K562 (cell line): ENCODE results near the gene SHLD2. TPM values are rescaled to one million over a fixed set of nuclear protein-coding genes. Genes with fewer than 3 reads are reported as not detected.

ENCODE experiments used
- ATF1 ChIP-seq, 2 experiments: fragments of 450-650 bp in 1 of 2; IDR thresholded peaks; 2 replicates each; pipeline ENCODE4 v1.6.1; 2016; ENCODE audit warnings: missing compliant biosample characterization in 1 of 2, missing genetic modification characterization in 1 of 2
- ATF7 ChIP-seq: fragments of 450-650 bp; IDR thresholded peaks from 2 replicates; pipeline ENCODE4 v1.7.1; 2014; ENCODE audit warnings: mild to moderate bottlenecking, moderate library complexity
- BRF2 ChIP-seq: IDR thresholded peaks from 3 replicates; pipeline ENCODE4 v1.6.1; 2011; ENCODE audit warnings: borderline replicate concordance, mild to moderate bottlenecking; ENCODE audit not compliant: insufficient read length, insufficient read depth
- CBFB ChIP-seq: sonication (generic); formaldehyde crosslinking; IDR thresholded peaks from 2 replicates; pipeline ENCODE4 v1.4.0; 2020; ENCODE audit warnings: mild to moderate bottlenecking, missing genetic modification reagents
- CBX3 ChIP-seq, 2 experiments: IDR thresholded peaks; 1 replicate in 1 of 2; 2 replicates in 1 of 2; pipeline ENCODE4 v1.6.1; 2012; ENCODE audit warnings: inconsistent platforms in 2 of 2, low read length in 2 of 2, borderline replicate concordance in 1 of 2, control low read depth in 1 of 2
- CHAMP1 ChIP-seq: fragments of 450-650 bp; IDR thresholded peaks from 2 replicates; pipeline ENCODE4 v1.6.1; 2016; ENCODE audit warnings: mild to moderate bottlenecking
- CHD2 ChIP-seq: IDR thresholded peaks from 2 replicates; pipeline ENCODE4 v1.6.1; 2011; ENCODE audit warnings: low read depth, low read length
- E2F6 ChIP-seq, 2 experiments: IDR thresholded peaks; 2 replicates each; pipeline ENCODE4 v1.6.1; 2011; ENCODE audit warnings: borderline replicate concordance in 1 of 2, control low read depth in 1 of 2, low read depth in 1 of 2, low read length in 1 of 2, mild to moderate bottlenecking in 1 of 2, mixed read lengths in 1 of 2, moderate library complexity in 1 of 2; ENCODE audit not compliant: insufficient read depth in 1 of 2, insufficient read length in 1 of 2, poor library complexity in 1 of 2, severe bottlenecking in 1 of 2; ENCODE audit errors: extremely low read depth in 1 of 2
- HCFC1 ChIP-seq: IDR thresholded peaks from 2 replicates; pipeline ENCODE4 v1.6.1; 2012; ENCODE audit warnings: low read depth, low read length, improper control_type of control experiment
- KAT7 ChIP-seq: sonication (generic); formaldehyde crosslinking; IDR thresholded peaks from 2 replicates; pipeline ENCODE4 v1.8.0; 2022; ENCODE audit warnings: missing genetic modification reagents, mild to moderate bottlenecking, borderline replicate concordance
- KDM5B ChIP-seq: fragments of 200-600 bp; sonication (generic); IDR thresholded peaks from 2 replicates; pipeline ENCODE4 v1.6.1; 2012; ENCODE audit warnings: low read depth, mild to moderate bottlenecking, moderate library complexity, low read length, control low read depth, inconsistent platforms; ENCODE audit not compliant: insufficient replicate concordance
- MCM3 ChIP-seq: fragments of 450-650 bp; IDR thresholded peaks from 2 replicates; pipeline ENCODE4 v1.6.1; 2016
- PHF8 ChIP-seq: fragments of 200-600 bp; sonication (generic); IDR thresholded peaks from 2 replicates; pipeline ENCODE4 v1.6.1; 2012; ENCODE audit warnings: mixed run types, mild to moderate bottlenecking, inconsistent platforms, low read length, moderate library complexity, borderline replicate concordance
- POLR2H ChIP-seq: IDR thresholded peaks from 2 replicates; pipeline ENCODE4 v1.6.1; 2016; ENCODE audit warnings: missing genetic modification characterization, low read depth, mild to moderate bottlenecking, control low read depth, missing compliant biosample characterization, moderate library complexity
- RAD51 ChIP-seq: fragments of 450-650 bp; IDR thresholded peaks from 2 replicates; pipeline ENCODE4 v1.7.1; 2016; ENCODE audit warnings: low read depth, mild to moderate bottlenecking, borderline replicate concordance
- SIN3A ChIP-seq, 2 experiments: fragments of 150-350 bp in 1 of 2; IDR thresholded peaks; 2 replicates each; pipeline ENCODE4 v1.6.1; 2011 to 2016; ENCODE audit warnings: borderline replicate concordance in 2 of 2, low read depth in 2 of 2, low read length in 2 of 2, mild to moderate bottlenecking in 2 of 2, moderate library complexity in 2 of 2; ENCODE audit not compliant: control insufficient read depth in 1 of 2
- SMAD4 ChIP-seq: fragments of 250-450 bp; sonication (Bioruptor Pico); conservative IDR thresholded peaks from 2 replicates; pipeline ENCODE4 v1.8.0; 2021; ENCODE audit warnings: inconsistent platforms, mild to moderate bottlenecking, moderate library complexity
- TARDBP ChIP-seq: fragments of 450-650 bp; IDR thresholded peaks from 2 replicates; pipeline ENCODE4 v1.6.1; 2016
- TEAD1 ChIP-seq, 2 experiments: fragments of 450-650 bp in 1 of 2; sonication (generic) in 1 of 2; formaldehyde crosslinking; IDR thresholded peaks; 2 replicates each; pipeline versions ENCODE4 v1.4.0 to v1.8.0; 2020 to 2022; ENCODE audit warnings: mild to moderate bottlenecking in 2 of 2, missing genetic modification reagents in 1 of 2
- ZBTB9 ChIP-seq: fragments of 450-650 bp; formaldehyde crosslinking; IDR thresholded peaks from 2 replicates; pipeline ENCODE4 v1.4.0; 2020; ENCODE audit warnings: mild to moderate bottlenecking, moderate library complexity
- polyA plus RNA-seq, 8 experiments: library from polyadenylated mRNA; depleted of rRNA in 4 of 8; stranded (reverse) in 5 of 8; unstranded in 3 of 8; fragments of >200 nt; fragmentation: Nextera tagmentation in 2 of 8; fragmentation: Illumina TruSeq in 1 of 8; extraction: Ambion mirVana in 2 of 8; extraction: Trizol in 1 of 8; gene quantifications; 2 replicates each; pipeline versions ENCODE4 v1.2.1 to v1.2.3, GENCODE V29; 2011 to 2014; ENCODE audit warnings: inconsistent platforms in 1 of 8, missing spikeins in 1 of 8
- total RNA-seq, 7 experiments: library from RNA; depleted of rRNA in 6 of 7; stranded (reverse); fragments of >200 nt in 6 of 7; fragmentation: Illumina TruSeq in 2 of 7; extraction: Trizol in 2 of 7; gene quantifications; 2 replicates each; pipeline versions ENCODE4 v1.2.1 to v1.2.3, GENCODE V29; 2011 to 2021; ENCODE audit warnings: low replicate concordance in 1 of 7

The SHLD2 gene
- total and polyA plus RNA-seq, 9 of the 15 experiments (the other 6 are each of a cell fraction or from before 2014, with no cell fraction given), result 21.6 to 51.2 (median 39.4) TPM

GRCh38 chr10:87095236-87095945 lies 385 bp downstream of the SHLD2 start (continued):
- 0 out of 2 replicates have a peak, but pooled peaks have one; percentile 51 for TF ChIP-seq SMAD4 (CRISPR knock-in tag)
- peak; percentile 52 for TF ChIP-seq KDM5B
- no peak for TF ChIP-seq BRF2
- TF ChIP-seq ATF7, result peak; percentile 34; the same call in 1 of the 2 replicates
- no peak; the same call in 1 of the 2 replicates for TF ChIP-seq RAD51
- peak; percentile 56; the same call in 1 of the 2 replicates for TF ChIP-seq PHF8
- peak; percentile 63 to 86 for TF ChIP-seq E2F6 (IDR thresholded peaks at IDR 0.05; ENCODE audit: borderline replicate concordance in 1 of 2, extremely low read depth in 1 of 2, insufficient read depth in 1 of 2, insufficient read length in 1 of 2, low read depth in 1 of 2, low read length in 1 of 2, poor library complexity in 1 of 2, severe bottlenecking in 1 of 2)
- TF ChIP-seq TARDBP, result no peak
- peak in 1 of 2 experiments; percentile 38; a peak in 1 of 4 replicates for TF ChIP-seq TEAD1 (CRISPR knock-in tag; IDR thresholded peaks at IDR 0.05)
- TF ChIP-seq MCM3, result no peak
- TF ChIP-seq CBX3 (IDR thresholded peaks at IDR 0.05; ENCODE audit: borderline replicate concordance in 1 of 2, low read length in 2 of 2), result no peak
- TF ChIP-seq KAT7 (CRISPR knock-in tag), result peak; percentile 82; the same call in 1 of the 2 replicates
- no peak for TF ChIP-seq CHAMP1
- no peak for TF ChIP-seq CBFB (CRISPR knock-in tag)
- peak; percentile 26; the same call in 1 of the 2 replicates for TF ChIP-seq POLR2H (tag)
- TF ChIP-seq CHD2, result peak; percentile 64; the same call in 1 of the 2 replicates
- TF ChIP-seq ZBTB9 (CRISPR knock-in tag), result 0 out of 2 replicates have a peak, but pooled peaks have one; percentile 40
- TF ChIP-seq ATF1 (CRISPR knock-in tag; IDR thresholded peaks at IDR 0.05), result no peak
- peak; percentile 68 for TF ChIP-seq ATF1 (tag; IDR thresholded peaks at IDR 0.05)
- TF ChIP-seq SIN3A (IDR thresholded peaks at IDR 0.05; ENCODE audit: borderline replicate concordance in 2 of 2, control insufficient read depth in 1 of 2, low read depth in 2 of 2, low read length in 2 of 2), result 0 out of 4 replicates have a peak, but pooled peaks of 1 of the 2 experiments have one; percentile 48
- TF ChIP-seq HCFC1, result peak; percentile 33; the same call in 1 of the 2 replicates
